Activated CD8-positive, alpha-beta T cell treated with anti-CD3 and anti-CD28 coated beads for 36 hours (primary cell): ENCODE data around the gene GRIA3. TPM values are rescaled to one million over a fixed set of nuclear protein-coding genes. Genes with fewer than 3 reads are reported as not detected.

Experiments used
- ATAC-seq: fragments of 200-7000 bp; cut with Tn5 transposase; one replicate; pipeline ENCODE4 v1.10.0; 2021; ENCODE audit warnings: mild to moderate bottlenecking, moderate library complexity
- CTCF ChIA-PET: fragments of 350-600 bp; sonication (Branson Sonifier 250); formaldehyde crosslinking; loops from one replicate; lab custom pipeline; 2021; ENCODE audit warnings: antibody characterized with exemption; lab: Charles Lee
- POLR2A ChIA-PET: fragments of 350-600 bp; sonication (Branson Sonifier 250); formaldehyde crosslinking; loops from one replicate; lab custom pipeline; 2021; ENCODE audit warnings: antibody characterized with exemption; lab: Charles Lee
- DNase-seq: peaks from one replicate; pipeline ENCODE4 v3.0.0-alpha.2; 2020
- H3K27ac Mint-ChIP-seq: one replicate; pipeline ENCODE4 v1.8.0; 2021; ENCODE audit warnings: mild to moderate bottlenecking, mixed read lengths
- H3K27me3 Mint-ChIP-seq: one replicate; pipeline ENCODE4 v1.8.0; 2021; ENCODE audit warnings: mixed read lengths
- H3K36me3 Mint-ChIP-seq: one replicate; pipeline ENCODE4 v1.8.0; 2021; ENCODE audit warnings: low read depth, mixed read lengths
- H3K4me1 Mint-ChIP-seq: one replicate; pipeline ENCODE4 v1.8.0; 2021; ENCODE audit warnings: low read depth, mixed read lengths
- H3K4me3 Mint-ChIP-seq: one replicate; pipeline ENCODE4 v1.8.0; 2021; ENCODE audit warnings: mild to moderate bottlenecking, moderate library complexity, mixed read lengths
- H3K9me3 Mint-ChIP-seq: one replicate; pipeline ENCODE4 v1.8.0; 2021; ENCODE audit warnings: mixed read lengths
- intact Hi-C: fragments of 100-400 bp; cut with micrococcal nuclease; formaldehyde crosslinking; loops from one replicate; pipeline ENCODE4 v1.10.0; 2022
- total RNA-seq, 2 experiments: library from RNA; stranded (reverse); gene quantifications; one replicate each; pipeline ENCODE4 v1.2.3, GENCODE V29; 2021
- TF ChIP-seq, protein P1 (sequence below): fragments of 200-600 bp; IDR thresholded peaks from one replicate; pipeline ENCODE4 v1.8.0; 2022; ENCODE audit warnings: antibody characterized with exemption, mild to moderate bottlenecking

The GRIA3 gene
- total RNA-seq, 2 experiments from 2014 or later: not detected

DNA sequence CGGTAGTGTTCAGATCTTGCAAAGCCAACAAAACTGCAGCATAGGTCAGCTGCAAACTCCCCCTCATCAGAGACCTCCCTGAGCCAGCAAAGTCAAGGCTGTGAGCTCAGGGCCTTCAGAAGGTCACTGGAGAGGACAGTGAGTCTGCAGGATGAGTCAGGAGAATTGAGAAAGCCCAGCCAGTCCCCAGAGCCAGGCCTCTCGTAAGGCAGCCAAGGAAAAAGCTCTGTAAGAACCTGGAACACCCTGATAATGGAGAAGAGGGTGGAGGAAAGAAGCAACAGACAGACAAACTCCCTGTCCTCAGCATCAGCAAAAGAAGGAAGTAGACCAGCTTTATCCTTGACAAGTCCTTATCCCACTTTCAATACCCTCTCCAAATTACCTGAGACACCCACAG lies 33.0 kb downstream of the GRIA3 start:
- ChIA-PET POLR2A (no interaction called here), CTCF (no interaction called here)
- no peaks in the 10 kb centered on the region for H3K27me3 Mint-ChIP-seq
- no peak overlapping the region for H3K27ac Mint-ChIP-seq
- intact Hi-C loops: no loop called here
- TF ChIP-seq, protein P1, sequence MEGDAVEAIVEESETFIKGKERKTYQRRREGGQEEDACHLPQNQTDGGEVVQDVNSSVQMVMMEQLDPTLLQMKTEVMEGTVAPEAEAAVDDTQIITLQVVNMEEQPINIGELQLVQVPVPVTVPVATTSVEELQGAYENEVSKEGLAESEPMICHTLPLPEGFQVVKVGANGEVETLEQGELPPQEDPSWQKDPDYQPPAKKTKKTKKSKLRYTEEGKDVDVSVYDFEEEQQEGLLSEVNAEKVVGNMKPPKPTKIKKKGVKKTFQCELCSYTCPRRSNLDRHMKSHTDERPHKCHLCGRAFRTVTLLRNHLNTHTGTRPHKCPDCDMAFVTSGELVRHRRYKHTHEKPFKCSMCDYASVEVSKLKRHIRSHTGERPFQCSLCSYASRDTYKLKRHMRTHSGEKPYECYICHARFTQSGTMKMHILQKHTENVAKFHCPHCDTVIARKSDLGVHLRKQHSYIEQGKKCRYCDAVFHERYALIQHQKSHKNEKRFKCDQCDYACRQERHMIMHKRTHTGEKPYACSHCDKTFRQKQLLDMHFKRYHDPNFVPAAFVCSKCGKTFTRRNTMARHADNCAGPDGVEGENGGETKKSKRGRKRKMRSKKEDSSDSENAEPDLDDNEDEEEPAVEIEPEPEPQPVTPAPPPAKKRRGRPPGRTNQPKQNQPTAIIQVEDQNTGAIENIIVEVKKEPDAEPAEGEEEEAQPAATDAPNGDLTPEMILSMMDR: no peak
- no peak overlapping the region for H3K4me3 Mint-ChIP-seq
- H3K9me3 Mint-ChIP-seq: no peaks in the 10 kb centered on the region
- ATAC-seq (no peak), DNase-seq (no peak)
- no peaks in the 10 kb centered on the region for H3K36me3 Mint-ChIP-seq
- H3K4me1 Mint-ChIP-seq: no peaks in the 10 kb centered on the region

DNA sequence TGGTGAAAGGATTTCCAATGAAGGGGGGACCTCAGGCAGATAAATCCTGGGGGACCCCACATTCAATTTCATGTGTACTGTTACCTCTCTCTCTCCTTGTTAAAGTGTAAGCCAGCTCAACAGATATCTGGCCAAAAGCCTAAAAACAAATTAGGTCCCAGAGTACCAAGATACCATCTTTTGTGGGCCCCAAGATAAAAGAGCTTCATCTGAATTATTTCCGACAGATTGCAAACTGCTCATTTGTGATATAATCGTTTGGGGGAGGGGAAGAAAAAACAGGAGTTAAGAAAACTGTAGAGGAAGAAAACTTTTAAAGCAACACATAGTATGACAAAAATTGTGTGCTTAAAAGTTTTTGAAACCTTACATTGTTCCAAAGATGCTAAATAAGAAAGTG lies 33.6 kb downstream of the GRIA3 start:
- no peak for ATAC-seq
- intact Hi-C loops: no loop called here
- Mint-ChIP-seq H3K27me3 (no peaks in the 10 kb centered on the region), H3K36me3 (no peaks in the 10 kb centered on the region), H3K4me1 (no peaks in the 10 kb centered on the region), H3K9me3 (no peaks in the 10 kb centered on the region), H3K4me3 (no peak overlapping the region), H3K27ac (no peak overlapping the region)
- TF ChIP-seq, protein P1: no peak
- CTCF ChIA-PET: interaction anchor here (0.6 kb wide), 1 partner anchor 29 kb away, joined by 4 read pairs; no protein-coding TSS in a partner anchor
- POLR2A ChIA-PET: no interaction called here
- DNase-seq: no peak

DNA sequence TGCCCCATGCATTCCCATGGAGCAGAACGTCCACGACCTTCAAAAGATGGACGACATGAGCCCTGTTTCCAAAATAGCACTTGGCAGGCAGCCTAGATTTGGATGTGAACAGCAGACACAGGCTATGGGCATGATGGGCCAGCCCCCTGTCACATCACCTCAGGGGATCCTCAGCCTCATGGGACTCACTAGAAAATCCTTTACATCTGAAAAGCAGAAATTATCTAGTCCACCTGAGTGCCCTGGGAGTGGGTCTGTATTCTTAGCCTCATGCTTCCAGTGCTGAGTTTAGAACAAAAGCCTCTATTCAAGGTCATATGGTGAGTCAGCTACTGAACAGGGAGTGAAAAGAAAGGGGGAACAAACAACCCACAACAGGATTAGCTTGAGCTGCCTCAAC lies 35.8 kb downstream of the GRIA3 start:
- no peak overlapping the region for H3K27ac Mint-ChIP-seq
- H3K9me3 Mint-ChIP-seq: no peaks in the 10 kb centered on the region
- no peak overlapping the region for H3K4me3 Mint-ChIP-seq
- no peaks in the 10 kb centered on the region for H3K36me3 Mint-ChIP-seq
- no peak for DNase-seq
- ChIA-PET CTCF (no interaction called here), POLR2A (no interaction called here)
- intact Hi-C loops: no loop called here
- TF ChIP-seq, protein P1: no peak
- H3K27me3 Mint-ChIP-seq: no peaks in the 10 kb centered on the region
- no peak for ATAC-seq
- H3K4me1 Mint-ChIP-seq: no peaks in the 10 kb centered on the region

DNA sequence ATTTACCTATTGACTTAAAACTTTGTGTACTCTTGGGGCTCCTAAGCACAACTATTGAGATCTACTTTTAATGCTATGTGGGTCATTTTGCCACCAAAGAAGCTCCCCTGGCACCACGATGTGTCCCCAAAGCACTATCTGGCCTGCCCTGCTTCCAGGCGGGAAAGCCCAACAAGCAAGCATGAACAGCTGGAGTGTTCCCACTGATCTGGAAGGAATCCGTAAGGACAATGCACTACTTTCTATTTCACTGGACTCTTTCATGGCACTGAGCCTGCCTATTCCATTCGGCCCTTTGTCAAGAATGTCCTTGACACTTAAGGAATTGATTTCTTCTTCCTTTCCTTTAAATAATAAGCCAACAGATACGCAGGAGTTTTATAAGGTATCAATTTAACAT lies 38.8 kb downstream of the GRIA3 start:
- intact Hi-C loops: no loop called here
- no peak overlapping the region for H3K4me3 Mint-ChIP-seq

DNA sequence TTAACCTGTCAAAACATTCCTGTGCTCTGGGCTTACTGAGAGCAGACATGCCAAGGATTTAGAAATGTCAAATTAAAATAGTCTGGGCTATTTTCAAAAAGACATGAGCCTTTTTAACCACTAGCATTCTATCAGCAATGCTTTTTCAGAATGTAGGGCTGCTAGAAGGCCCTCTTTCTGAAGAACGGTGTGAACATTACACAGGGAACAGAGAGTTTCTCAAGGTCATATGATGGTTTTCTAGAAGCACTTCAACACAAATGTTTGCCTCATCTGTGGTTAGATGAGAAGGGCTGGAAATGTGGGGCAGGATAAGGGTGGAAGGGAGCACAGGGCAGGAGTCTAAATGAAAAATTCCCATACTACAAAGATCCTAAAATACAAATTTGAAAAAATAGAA lies 39.3 kb downstream of the GRIA3 start:
- Mint-ChIP-seq H3K36me3 (no peaks in the 10 kb centered on the region), H3K9me3 (no peaks in the 10 kb centered on the region), H3K27ac (no peak overlapping the region), H3K4me1 (no peaks in the 10 kb centered on the region), H3K27me3 (no peaks in the 10 kb centered on the region), H3K4me3 (no peak overlapping the region)
- POLR2A ChIA-PET: no interaction called here
- no peak for ATAC-seq
- TF ChIP-seq, protein P1: no peak
- DNase-seq: no peak
- CTCF ChIA-PET: no interaction called here
- intact Hi-C loops: no loop called here

More for the DNA sequence above, 38.8 kb downstream of the GRIA3 start:
- CTCF ChIA-PET: no interaction called here
- Mint-ChIP-seq H3K27ac (no peak overlapping the region), H3K9me3 (no peaks in the 10 kb centered on the region), H3K4me1 (no peaks in the 10 kb centered on the region), H3K36me3 (no peaks in the 10 kb centered on the region), H3K27me3 (no peaks in the 10 kb centered on the region)
- POLR2A ChIA-PET: no interaction called here
- no peak for ATAC-seq
- DNase-seq: no peak
- TF ChIP-seq, protein P1: no peak
